Activated CD8-positive, alpha-beta T cell treated with anti-CD3 and anti-CD28 coated beads for 36 hours (primary cell): ENCODE measurements around the gene FBXL13. TPM values are rescaled to one million over a fixed set of nuclear protein-coding genes. Genes with fewer than 3 reads are reported as not detected.

Experiments used
- ATAC-seq: fragments of 200-7000 bp; cut with Tn5 transposase; one replicate; pipeline ENCODE4 v1.10.0; 2021; ENCODE audit warnings: mild to moderate bottlenecking, moderate library complexity
- CTCF ChIA-PET: fragments of 350-600 bp; sonication (Branson Sonifier 250); formaldehyde crosslinking; loops from one replicate; lab custom pipeline; 2021; ENCODE audit warnings: antibody characterized with exemption; lab: Charles Lee
- POLR2A ChIA-PET: fragments of 350-600 bp; sonication (Branson Sonifier 250); formaldehyde crosslinking; loops from one replicate; lab custom pipeline; 2021; ENCODE audit warnings: antibody characterized with exemption; lab: Charles Lee
- DNase-seq: peaks from one replicate; pipeline ENCODE4 v3.0.0-alpha.2; 2020
- H3K27ac Mint-ChIP-seq: one replicate; pipeline ENCODE4 v1.8.0; 2021; ENCODE audit warnings: mild to moderate bottlenecking, mixed read lengths
- H3K27me3 Mint-ChIP-seq: one replicate; pipeline ENCODE4 v1.8.0; 2021; ENCODE audit warnings: mixed read lengths
- H3K36me3 Mint-ChIP-seq: one replicate; pipeline ENCODE4 v1.8.0; 2021; ENCODE audit warnings: low read depth, mixed read lengths
- H3K4me1 Mint-ChIP-seq: one replicate; pipeline ENCODE4 v1.8.0; 2021; ENCODE audit warnings: low read depth, mixed read lengths
- H3K4me3 Mint-ChIP-seq: one replicate; pipeline ENCODE4 v1.8.0; 2021; ENCODE audit warnings: mild to moderate bottlenecking, moderate library complexity, mixed read lengths
- H3K9me3 Mint-ChIP-seq: one replicate; pipeline ENCODE4 v1.8.0; 2021; ENCODE audit warnings: mixed read lengths
- intact Hi-C: fragments of 100-400 bp; cut with micrococcal nuclease; formaldehyde crosslinking; loops from one replicate; pipeline ENCODE4 v1.10.0; 2022
- total RNA-seq, 2 experiments: library from RNA; stranded (reverse); gene quantifications; one replicate each; pipeline ENCODE4 v1.2.3, GENCODE V29; 2021
- TF ChIP-seq, protein P1 (sequence below): fragments of 200-600 bp; IDR thresholded peaks from one replicate; pipeline ENCODE4 v1.8.0; 2022; ENCODE audit warnings: antibody characterized with exemption, mild to moderate bottlenecking

Gene FBXL13
- total RNA-seq, 2 experiments from 2014 or later: 0.96 to 1.4 TPM

DNA sequence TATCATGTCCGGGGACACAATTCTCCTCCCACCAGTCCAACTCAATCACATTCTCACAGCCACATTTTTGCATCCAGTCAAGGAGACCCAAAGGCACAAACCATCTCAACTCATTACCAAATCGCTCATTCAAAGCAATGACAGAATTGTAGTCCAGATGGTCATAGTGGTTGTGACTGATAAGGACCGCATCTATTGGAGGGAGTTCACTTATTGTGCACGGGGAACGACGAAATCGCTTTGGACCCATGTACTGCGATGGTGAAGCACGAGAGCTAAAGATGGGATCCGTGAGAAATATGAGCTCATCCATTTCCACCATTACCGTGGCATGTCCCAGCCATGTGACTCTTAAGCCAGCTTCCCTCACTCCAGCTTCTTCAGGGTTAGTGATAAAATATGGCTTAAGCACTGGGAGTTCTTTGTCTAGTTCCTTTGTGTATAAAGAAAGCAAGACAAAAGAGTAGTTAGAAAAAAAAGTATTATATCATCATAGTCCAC lies 45.2 kb upstream of the FBXL13 start:
- no peaks in the 10 kb centered on the region for H3K4me1 Mint-ChIP-seq
- POLR2A ChIA-PET: no interaction called here
- no peaks in the 10 kb centered on the region for H3K9me3 Mint-ChIP-seq
- DNase-seq: no peak
- peaks cover 19% of the 10 kb centered on the region for H3K36me3 Mint-ChIP-seq
- no peak overlapping the region for H3K4me3 Mint-ChIP-seq
- no peaks in the 10 kb centered on the region for H3K27me3 Mint-ChIP-seq
- intact Hi-C loops: no loop called here
- ATAC-seq: no peak
- CTCF ChIA-PET: interaction anchor here (1.7 to 2.0 kb wide), 2 partner anchors 11 to 58 kb away, joined by 5 to 6 read pairs; no protein-coding TSS in a partner anchor
- TF ChIP-seq, protein P1, sequence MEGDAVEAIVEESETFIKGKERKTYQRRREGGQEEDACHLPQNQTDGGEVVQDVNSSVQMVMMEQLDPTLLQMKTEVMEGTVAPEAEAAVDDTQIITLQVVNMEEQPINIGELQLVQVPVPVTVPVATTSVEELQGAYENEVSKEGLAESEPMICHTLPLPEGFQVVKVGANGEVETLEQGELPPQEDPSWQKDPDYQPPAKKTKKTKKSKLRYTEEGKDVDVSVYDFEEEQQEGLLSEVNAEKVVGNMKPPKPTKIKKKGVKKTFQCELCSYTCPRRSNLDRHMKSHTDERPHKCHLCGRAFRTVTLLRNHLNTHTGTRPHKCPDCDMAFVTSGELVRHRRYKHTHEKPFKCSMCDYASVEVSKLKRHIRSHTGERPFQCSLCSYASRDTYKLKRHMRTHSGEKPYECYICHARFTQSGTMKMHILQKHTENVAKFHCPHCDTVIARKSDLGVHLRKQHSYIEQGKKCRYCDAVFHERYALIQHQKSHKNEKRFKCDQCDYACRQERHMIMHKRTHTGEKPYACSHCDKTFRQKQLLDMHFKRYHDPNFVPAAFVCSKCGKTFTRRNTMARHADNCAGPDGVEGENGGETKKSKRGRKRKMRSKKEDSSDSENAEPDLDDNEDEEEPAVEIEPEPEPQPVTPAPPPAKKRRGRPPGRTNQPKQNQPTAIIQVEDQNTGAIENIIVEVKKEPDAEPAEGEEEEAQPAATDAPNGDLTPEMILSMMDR: no peak
- no peak overlapping the region for H3K27ac Mint-ChIP-seq

DNA sequence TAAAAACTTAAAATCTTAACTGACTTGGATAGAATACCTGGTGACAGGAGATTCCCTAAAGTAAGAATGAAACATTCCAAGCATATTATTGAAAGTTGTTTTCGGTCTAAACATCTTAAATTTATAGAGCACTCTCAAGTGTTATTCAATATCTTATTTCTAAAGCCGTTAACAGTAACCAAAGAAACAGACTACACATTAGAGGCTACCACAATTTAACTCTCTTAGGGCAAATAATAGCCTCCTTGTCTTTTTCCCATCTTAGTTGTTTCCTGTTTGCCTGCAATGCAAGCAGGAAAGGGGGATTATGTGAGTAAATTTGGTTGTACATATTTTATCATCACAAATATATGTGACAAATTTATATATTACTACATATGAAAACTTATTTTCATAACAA lies 42.9 kb upstream of the FBXL13 start:
- H3K27ac Mint-ChIP-seq: no peak overlapping the region
- TF ChIP-seq, protein P1: no peak
- ChIA-PET CTCF (no interaction called here), POLR2A (no interaction called here)
- H3K9me3 Mint-ChIP-seq: no peaks in the 10 kb centered on the region
- H3K27me3 Mint-ChIP-seq: no peaks in the 10 kb centered on the region
- no peak overlapping the region for H3K4me3 Mint-ChIP-seq
- DNase-seq (no peak), ATAC-seq (no peak)
- peaks cover 3% of the 10 kb centered on the region for H3K4me1 Mint-ChIP-seq
- intact Hi-C loops: no loop called here
- H3K36me3 Mint-ChIP-seq: peaks cover 29% of the 10 kb centered on the region

DNA sequence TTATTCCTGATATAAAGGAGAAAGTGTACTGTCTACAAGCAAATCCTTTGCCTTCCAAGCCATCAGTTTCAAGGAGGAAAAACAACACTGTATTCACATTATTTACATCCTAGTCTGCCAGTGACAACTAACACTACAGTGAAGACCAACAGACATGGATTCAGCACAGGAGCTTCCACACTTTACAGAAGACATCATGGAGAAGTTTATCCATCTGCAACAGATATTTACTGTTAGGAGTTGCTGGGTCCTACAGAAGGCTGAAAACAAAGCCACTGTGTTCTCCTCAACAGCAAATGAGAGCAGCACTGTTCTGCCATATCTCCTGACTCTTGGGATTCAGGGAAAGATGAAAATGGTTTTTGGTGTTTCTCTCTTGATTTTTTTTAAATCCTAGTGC lies 42.4 kb upstream of the FBXL13 start:
- H3K27ac Mint-ChIP-seq: no peak overlapping the region
- intact Hi-C loops: no loop called here
- H3K4me1 Mint-ChIP-seq: peaks cover 3% of the 10 kb centered on the region
- no peaks in the 10 kb centered on the region for H3K27me3 Mint-ChIP-seq
- no peak overlapping the region for H3K4me3 Mint-ChIP-seq
- POLR2A ChIA-PET: no interaction called here
- CTCF ChIA-PET: no interaction called here
- TF ChIP-seq, protein P1: no peak
- H3K9me3 Mint-ChIP-seq: no peaks in the 10 kb centered on the region
- no peak for DNase-seq
- no peak for ATAC-seq
- peaks cover 31% of the 10 kb centered on the region for H3K36me3 Mint-ChIP-seq

DNA sequence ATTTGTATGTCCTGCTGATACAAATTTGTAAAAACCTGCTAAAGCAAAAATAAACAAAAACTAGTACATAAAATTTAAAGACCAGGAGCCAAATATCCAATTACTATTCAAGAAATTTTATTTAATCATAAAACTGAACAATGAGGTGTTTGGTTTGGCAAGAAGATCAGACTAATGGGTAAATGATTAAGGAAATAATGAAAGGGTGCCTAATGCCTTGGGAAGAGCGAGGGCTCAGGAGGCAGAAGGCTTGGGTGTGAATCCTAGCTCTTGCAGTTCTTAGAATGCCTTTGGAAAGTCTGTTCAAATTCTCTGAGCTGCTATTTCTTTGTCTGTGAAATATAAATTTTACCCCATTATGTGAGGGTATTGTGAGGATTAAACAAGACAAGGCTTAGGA lies 41.9 kb upstream of the FBXL13 start:
- Mint-ChIP-seq H3K4me1 (peaks cover 3% of the 10 kb centered on the region), H3K4me3 (no peak overlapping the region), H3K9me3 (no peaks in the 10 kb centered on the region), H3K36me3 (peaks cover 33% of the 10 kb centered on the region), H3K27ac (no peak overlapping the region), H3K27me3 (no peaks in the 10 kb centered on the region)
- no peak for ATAC-seq
- ChIA-PET POLR2A (no interaction called here), CTCF (no interaction called here)
- TF ChIP-seq, protein P1: no peak
- DNase-seq: no peak
- intact Hi-C loops: no loop called here

DNA sequence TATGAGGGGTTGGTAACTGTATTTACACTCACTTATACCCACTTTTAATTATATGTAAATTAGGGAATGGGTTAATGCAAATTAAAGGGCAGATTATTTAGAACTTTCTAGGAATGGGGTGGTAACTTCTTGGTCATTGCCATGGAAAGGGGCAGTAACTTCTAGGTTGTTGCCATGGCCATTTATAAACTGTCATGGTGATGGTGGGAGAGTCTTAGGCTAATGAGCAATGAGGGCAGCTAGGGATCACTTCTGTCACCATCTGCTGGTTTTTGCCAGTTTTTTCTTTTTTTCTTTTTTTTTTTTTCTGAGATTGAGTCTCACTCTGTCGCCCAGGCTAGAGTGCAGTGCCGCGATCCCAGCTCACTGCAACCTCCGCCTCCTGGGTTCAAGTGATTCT lies 41.2 kb upstream of the FBXL13 start:
- peaks cover 40% of the 10 kb centered on the region for H3K36me3 Mint-ChIP-seq
- H3K27ac Mint-ChIP-seq: no peak overlapping the region
- no peaks in the 10 kb centered on the region for H3K9me3 Mint-ChIP-seq
- POLR2A ChIA-PET: no interaction called here
- no peak overlapping the region for H3K4me3 Mint-ChIP-seq
- ATAC-seq (no peak), DNase-seq (no peak)
- H3K27me3 Mint-ChIP-seq: no peaks in the 10 kb centered on the region
- intact Hi-C loops: no loop called here
- peaks cover 3% of the 10 kb centered on the region for H3K4me1 Mint-ChIP-seq
- CTCF ChIA-PET: no interaction called here
- TF ChIP-seq, protein P1: no peak
